GM12865 (cell line): ENCODE results near the gene METTL25B.

Experiments used
- DNase-seq: peaks from one replicate; pipeline ENCODE4 v3.0.0; 2010; ENCODE audit warnings: low read depth
- H3K4me3 ChIP-seq: 2 replicates; pipeline ENCODE4 v1.5.1; 2011; ENCODE audit warnings: mild to moderate bottlenecking, low read depth, low read length, control low read depth
- TF ChIP-seq, protein P1 (sequence below): IDR thresholded peaks from 2 replicates; pipeline ENCODE4 v1.5.1; 2011; ENCODE audit warnings: low read length, control low read depth, low read depth, inconsistent platforms; ENCODE audit not compliant: insufficient read depth; ENCODE audit errors: missing control alignments

The METTL25B gene

DNA sequence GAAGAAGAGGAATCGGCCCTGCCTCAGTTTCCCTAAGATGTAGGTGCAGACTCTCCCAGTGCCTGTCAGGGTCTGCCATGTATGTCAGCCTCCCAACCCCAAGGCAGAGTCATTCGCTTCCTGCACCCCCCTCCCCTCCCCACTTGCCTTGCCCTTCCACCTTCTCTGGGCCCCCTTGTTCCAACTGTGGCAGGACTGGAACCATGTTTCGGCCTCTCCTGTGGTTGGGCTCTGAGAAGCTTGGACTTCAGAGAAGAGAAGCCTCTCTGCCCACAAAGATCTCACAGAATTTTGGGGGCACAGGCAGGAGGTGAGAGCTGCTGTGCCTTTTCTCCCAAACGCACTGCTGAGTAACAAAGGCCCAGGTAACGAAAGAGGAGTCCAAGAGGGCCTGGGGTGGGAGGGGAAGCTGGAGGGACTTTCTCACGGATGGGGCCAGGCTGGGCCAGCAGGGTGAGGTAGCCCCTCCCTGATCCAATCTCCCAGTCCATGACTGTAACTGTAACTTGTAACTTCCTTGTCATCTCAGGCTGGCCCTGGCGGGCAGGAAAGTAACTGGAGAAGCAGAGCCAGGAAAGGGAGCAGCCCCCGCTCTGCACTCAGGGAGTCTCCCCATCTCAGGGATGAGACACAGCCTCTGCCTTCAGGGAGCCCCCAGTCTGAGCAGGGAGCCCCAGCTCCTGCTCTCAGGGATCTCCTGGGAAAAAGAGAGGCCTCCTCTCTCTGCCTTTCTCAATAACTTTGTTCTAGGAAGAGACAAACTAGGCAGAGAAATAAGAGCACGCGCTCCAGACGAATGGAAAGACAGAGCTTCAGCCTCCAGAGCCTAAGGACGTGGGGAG, 34.2 kb upstream of the METTL25B start:
- DNase-seq = no peak
- TF ChIP-seq, protein P1, sequence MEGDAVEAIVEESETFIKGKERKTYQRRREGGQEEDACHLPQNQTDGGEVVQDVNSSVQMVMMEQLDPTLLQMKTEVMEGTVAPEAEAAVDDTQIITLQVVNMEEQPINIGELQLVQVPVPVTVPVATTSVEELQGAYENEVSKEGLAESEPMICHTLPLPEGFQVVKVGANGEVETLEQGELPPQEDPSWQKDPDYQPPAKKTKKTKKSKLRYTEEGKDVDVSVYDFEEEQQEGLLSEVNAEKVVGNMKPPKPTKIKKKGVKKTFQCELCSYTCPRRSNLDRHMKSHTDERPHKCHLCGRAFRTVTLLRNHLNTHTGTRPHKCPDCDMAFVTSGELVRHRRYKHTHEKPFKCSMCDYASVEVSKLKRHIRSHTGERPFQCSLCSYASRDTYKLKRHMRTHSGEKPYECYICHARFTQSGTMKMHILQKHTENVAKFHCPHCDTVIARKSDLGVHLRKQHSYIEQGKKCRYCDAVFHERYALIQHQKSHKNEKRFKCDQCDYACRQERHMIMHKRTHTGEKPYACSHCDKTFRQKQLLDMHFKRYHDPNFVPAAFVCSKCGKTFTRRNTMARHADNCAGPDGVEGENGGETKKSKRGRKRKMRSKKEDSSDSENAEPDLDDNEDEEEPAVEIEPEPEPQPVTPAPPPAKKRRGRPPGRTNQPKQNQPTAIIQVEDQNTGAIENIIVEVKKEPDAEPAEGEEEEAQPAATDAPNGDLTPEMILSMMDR = no peak

DNA sequence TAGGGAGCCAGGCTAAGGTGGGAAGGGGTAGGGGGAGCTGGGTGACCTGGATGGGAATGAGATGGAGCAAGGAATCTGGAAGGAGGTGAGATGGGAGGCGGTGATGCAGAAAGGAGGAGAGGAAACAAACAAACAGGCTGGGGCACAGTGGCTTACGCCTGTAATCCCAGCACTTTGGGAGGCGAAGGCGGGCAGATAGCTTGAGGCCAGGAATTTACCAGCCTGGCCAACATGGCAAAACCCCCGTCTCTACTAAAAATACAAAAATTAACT, 33.6 kb upstream of the METTL25B start:
- H3K4me3 ChIP-seq = no peak overlapping the region
- TF ChIP-seq, protein P1 = no peak
- no peak for DNase-seq

More for the DNA sequence above, 34.2 kb upstream of the METTL25B start:
- no peak overlapping the region for H3K4me3 ChIP-seq

DNA sequence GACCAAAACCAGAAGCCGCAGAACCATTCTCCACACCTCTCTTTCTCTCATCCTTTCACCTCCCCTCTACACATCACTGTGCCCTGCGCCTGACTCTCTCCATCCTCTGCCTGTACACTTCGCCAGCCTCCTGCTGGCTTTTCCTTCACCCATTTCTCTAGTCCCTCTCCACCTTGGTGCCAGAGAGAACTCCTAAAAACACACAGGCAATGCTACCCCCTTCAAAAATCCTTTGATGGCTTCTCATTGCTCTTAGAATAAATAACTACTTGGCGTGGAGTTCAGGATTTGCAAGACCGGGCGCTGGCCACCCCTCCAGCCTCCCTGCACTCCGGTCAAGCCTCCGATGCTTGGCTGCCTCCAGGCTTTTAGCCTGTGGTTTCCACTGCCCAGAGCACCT, 31.5 kb upstream of the METTL25B start:
- TF ChIP-seq, protein P1 = no peak
- DNase-seq = no peak
- no peak overlapping the region for H3K4me3 ChIP-seq

DNA sequence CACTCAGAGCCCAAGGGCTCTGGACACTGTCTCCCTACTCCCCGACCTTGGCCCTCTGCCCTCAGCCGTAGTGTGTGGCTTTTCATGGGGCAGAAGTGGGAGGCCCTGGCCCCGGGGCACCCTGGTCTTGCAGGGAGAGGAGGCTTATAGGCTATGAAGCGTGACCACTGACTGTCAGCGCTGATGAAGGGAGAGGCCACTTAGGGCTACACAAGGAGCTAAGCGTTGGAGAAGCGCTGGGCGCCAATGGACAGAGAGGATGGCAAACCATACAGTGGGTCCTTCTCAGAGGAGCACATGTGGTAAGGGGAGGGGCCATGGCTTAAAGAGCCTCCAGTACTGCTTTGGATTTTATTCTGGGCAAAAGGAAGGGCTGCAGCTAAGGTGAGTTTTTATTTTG, 30.8 kb upstream of the METTL25B start:
- no peak overlapping the region for H3K4me3 ChIP-seq
- TF ChIP-seq, protein P1 = no peak
- no peak for DNase-seq

DNA sequence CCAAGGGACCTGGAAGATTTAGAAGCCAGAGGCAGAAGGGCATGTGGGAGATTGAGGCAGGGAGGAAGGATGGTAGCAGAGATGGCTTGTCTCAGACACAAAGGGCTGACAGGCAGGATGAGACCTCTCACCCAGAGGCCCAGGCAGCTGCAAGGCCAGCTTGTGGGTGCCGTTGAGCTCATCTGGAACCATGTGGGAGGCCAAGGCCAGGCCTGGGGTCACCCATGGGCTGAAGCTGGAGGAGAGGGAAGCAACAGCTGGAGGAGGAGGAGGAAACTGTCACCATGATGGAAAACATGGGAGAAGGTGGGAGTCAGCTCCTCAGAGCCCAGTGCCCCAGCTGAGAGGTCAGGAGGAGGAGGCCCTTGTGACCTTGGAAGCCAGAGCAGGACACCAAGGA, 29.3 kb upstream of the METTL25B start:
- TF ChIP-seq, protein P1 = no peak
- no peak for DNase-seq
- no peak overlapping the region for H3K4me3 ChIP-seq

DNA sequence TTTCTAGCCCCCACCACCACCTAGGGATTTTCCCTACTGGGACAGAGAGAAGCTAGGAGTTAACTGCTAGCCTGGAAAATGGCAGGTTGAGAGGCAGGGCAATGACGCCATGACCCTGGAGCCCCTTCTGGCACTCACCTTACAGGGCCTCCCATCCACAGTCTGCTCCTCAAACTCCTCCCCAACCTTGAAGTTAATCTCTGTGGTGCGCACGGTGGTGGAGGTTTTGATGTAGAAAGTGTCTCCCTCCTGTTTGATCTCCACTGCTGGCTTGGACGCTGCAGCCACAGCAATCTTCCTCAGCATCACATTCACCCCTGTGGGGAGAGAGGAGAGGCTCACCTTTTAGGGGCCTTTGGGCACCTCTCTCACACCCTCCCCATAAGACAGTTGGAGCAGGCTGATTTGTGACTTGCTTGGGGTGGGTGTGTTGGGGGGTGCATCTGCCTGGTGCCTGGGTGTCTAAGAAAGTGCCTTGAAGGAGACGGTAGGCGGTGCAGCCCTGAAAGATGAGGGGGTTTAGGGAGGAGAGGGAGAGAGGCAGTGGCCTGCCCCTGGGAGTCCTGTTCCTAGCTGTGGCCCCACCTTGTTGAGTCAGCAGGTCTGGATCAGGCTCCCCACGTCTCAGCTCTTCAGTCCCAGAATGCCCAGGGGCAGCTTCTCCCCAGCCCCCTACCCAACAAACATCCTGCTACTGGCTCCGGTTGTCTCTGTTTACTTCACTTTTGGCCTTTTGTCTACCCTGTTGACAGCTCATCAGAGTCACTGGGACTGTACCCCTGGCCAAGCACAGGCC, 27.3 kb upstream of the METTL25B start:
- H3K4me3 ChIP-seq = no peak overlapping the region
- TF ChIP-seq, protein P1 = no peak
- no peak for DNase-seq

DNA sequence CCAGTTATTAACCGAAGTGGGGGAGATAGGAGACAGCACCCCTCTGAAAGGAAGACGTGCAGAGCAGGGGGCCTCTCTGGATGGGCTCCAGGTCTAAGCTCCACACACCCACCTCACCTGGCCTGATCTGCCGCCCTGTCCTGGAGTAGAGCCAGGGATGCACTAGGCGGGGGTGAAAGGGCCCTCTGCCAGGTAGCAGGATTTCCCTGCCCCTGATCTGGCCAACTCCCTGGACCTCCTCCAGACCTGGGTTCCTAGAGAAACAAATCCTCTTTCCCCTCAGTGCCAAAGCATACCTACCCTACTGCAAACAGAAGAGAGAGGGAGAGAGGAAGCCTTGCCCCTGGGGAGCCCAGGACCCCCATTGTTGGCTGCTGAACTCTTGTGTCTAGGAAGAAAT, 24.9 kb upstream of the METTL25B start:
- no peak overlapping the region for H3K4me3 ChIP-seq
- DNase-seq = no peak
- TF ChIP-seq, protein P1 = no peak
